Measurements from ENCODE around the gene NKIRAS2. TPM values are rescaled to one million over a fixed set of nuclear protein-coding genes. Genes with fewer than 3 reads are reported as not detected.

NKIRAS2 gene
- total RNA-seq, 6 experiments from 2014 or later: 37.1 to 43.9 (median 40.3) TPM

- H3K4me1 Mint-ChIP-seq (ENCODE audit: low read depth): no peaks in the 10 kb centered on the region
- H3K9me3 Mint-ChIP-seq: no peaks in the 10 kb centered on the region
- no peaks in the 10 kb centered on the region for H3K36me3 Mint-ChIP-seq (ENCODE audit: low read depth)
- peaks cover 37% of the 10 kb centered on the region for H3K27me3 Mint-ChIP-seq (ENCODE audit: insufficient read depth)
- H3K4me3 Mint-ChIP-seq: no peak overlapping the region
- no peak for DNase-seq
- no peak overlapping the region for H3K27ac Mint-ChIP-seq
- TF ChIP-seq CTCF (IDR thresholded peaks at IDR 0.05): no peak
Observed at GRCh38 chr17:42065201-42065600, 45.3 kb downstream of the NKIRAS2 start.

- peaks cover 39% of the 10 kb centered on the region for H3K27me3 Mint-ChIP-seq (ENCODE audit: insufficient read depth)
- DNase-seq: peak; percentile 30
Observed at GRCh38 chr17:42067371-42068091, 47.6 kb downstream of the NKIRAS2 start.

DNA sequence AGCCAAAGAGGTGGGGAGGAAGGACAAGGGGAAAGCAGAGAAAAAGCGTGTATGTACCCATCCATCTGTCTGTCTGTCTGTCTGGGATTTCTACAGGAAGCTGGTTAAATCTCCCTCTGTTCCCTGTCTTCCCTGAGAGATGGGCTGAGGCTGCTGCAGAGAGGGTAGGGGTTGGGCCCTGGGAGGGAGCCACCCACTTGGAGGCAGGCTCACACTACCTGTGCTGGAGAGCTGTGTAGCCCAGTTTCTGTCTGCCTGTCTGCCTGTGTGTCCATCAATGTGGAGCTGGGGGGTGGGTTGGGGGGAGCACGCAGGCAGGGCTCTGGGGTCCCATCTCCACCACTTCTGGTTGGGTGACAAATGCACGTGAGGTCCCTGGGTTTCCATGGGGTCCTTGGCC lies 49.1 kb downstream of the NKIRAS2 start:
- TF ChIP-seq CTCF (IDR thresholded peaks at IDR 0.05): no peak
- Mint-ChIP-seq H3K27me3 (ENCODE audit: insufficient read depth) (peaks cover 45% of the 10 kb centered on the region), H3K4me3 (no peak overlapping the region)

More at GRCh38 chr17:42067371-42068091, 47.6 kb downstream of the NKIRAS2 start:
- H3K36me3 Mint-ChIP-seq (ENCODE audit: low read depth): no peaks in the 10 kb centered on the region
- TF ChIP-seq CTCF (IDR thresholded peaks at IDR 0.05): peak; percentile 92
- H3K4me3 Mint-ChIP-seq: no peak overlapping the region
- no peaks in the 10 kb centered on the region for H3K9me3 Mint-ChIP-seq
- no peak overlapping the region for H3K27ac Mint-ChIP-seq
- no peaks in the 10 kb centered on the region for H3K4me1 Mint-ChIP-seq (ENCODE audit: low read depth)

GRCh38 chr17:42071810-42072209 lies 51.9 kb downstream of the NKIRAS2 start:
- no peak for TF ChIP-seq CTCF (IDR thresholded peaks at IDR 0.05)
- H3K27ac Mint-ChIP-seq: no peak overlapping the region
- peaks cover 43% of the 10 kb centered on the region for H3K27me3 Mint-ChIP-seq (ENCODE audit: insufficient read depth)
- no peaks in the 10 kb centered on the region for H3K9me3 Mint-ChIP-seq
- no peak overlapping the region for H3K4me3 Mint-ChIP-seq
- H3K4me1 Mint-ChIP-seq (ENCODE audit: low read depth): peaks cover 9% of the 10 kb centered on the region; the same call in 1 of the 2 replicates
- no peak for DNase-seq
- no peaks in the 10 kb centered on the region for H3K36me3 Mint-ChIP-seq (ENCODE audit: low read depth)

More for the DNA sequence above, 49.1 kb downstream of the NKIRAS2 start:
- Mint-ChIP-seq H3K4me1 (ENCODE audit: low read depth) (peaks cover 8% of the 10 kb centered on the region; the same call in 1 of the 2 replicates), H3K36me3 (ENCODE audit: low read depth) (no peaks in the 10 kb centered on the region), H3K9me3 (no peaks in the 10 kb centered on the region), H3K27ac (no peak overlapping the region)
- no peak for DNase-seq

- no peaks in the 10 kb centered on the region for H3K36me3 Mint-ChIP-seq (ENCODE audit: low read depth)
- no peak overlapping the region for H3K4me3 Mint-ChIP-seq
Observed at GRCh38 chr17:42072323-42073187, 52.7 kb downstream of the NKIRAS2 start.

More at GRCh38 chr17:42072323-42073187, 52.7 kb downstream of the NKIRAS2 start:
- Mint-ChIP-seq H3K27ac (no peak overlapping the region), H3K4me1 (ENCODE audit: low read depth) (peaks cover 9% of the 10 kb centered on the region; the same call in 1 of the 2 replicates), H3K9me3 (no peaks in the 10 kb centered on the region), H3K27me3 (ENCODE audit: insufficient read depth) (peaks cover 43% of the 10 kb centered on the region)
- no peak for DNase-seq
- TF ChIP-seq CTCF (IDR thresholded peaks at IDR 0.05): peak; percentile 22; the same call in 1 of the 2 replicates

Other genes starting within 250 kb of the NKIRAS2 start
- 1 to 10 TPM; 1.5 to 9.1 (median 1.9) TPM for gene JUP, start 233.4 kb upstream of the NKIRAS2 start, total RNA-seq (2021; fragmentation: NEBNext Ultra II Directional; extraction: Animal tissue kit (Norgen Biotek cat#: 25700))
- 10 to 100 TPM; 48.8 to 75.5 (median 50.3) TPM for gene P3H4, start 208.1 kb upstream of the NKIRAS2 start, total RNA-seq (2021; fragmentation: NEBNext Ultra II Directional; extraction: Animal tissue kit (Norgen Biotek cat#: 25700))
- gene FKBP10, start 207.1 kb upstream of the NKIRAS2 start, total RNA-seq (2021; fragmentation: NEBNext Ultra II Directional; extraction: Animal tissue kit (Norgen Biotek cat#: 25700)): 100 to 1,000 TPM; 417 to 500 (median 442) TPM
- 10 to 100 TPM; 33.9 to 55.2 (median 37.3) TPM for gene NT5C3B, start 183.9 kb upstream of the NKIRAS2 start, total RNA-seq (2021; fragmentation: NEBNext Ultra II Directional; extraction: Animal tissue kit (Norgen Biotek cat#: 25700))
- not detected for gene KLHL10, start 182.3 kb upstream of the NKIRAS2 start, total RNA-seq (2021; fragmentation: NEBNext Ultra II Directional; extraction: Animal tissue kit (Norgen Biotek cat#: 25700))
- gene KLHL11, start 154.7 kb upstream of the NKIRAS2 start, total RNA-seq (2021; fragmentation: NEBNext Ultra II Directional; extraction: Animal tissue kit (Norgen Biotek cat#: 25700)): 10 to 100 TPM; 13.4 to 16.2 (median 15.7) TPM
- gene ACLY, start 101.1 kb upstream of the NKIRAS2 start, total RNA-seq (2021; fragmentation: NEBNext Ultra II Directional; extraction: Animal tissue kit (Norgen Biotek cat#: 25700)): 100 to 1,000 TPM; 254 to 315 (median 279) TPM
- gene ODAD4, start 89.5 kb upstream of the NKIRAS2 start, total RNA-seq (2021; fragmentation: NEBNext Ultra II Directional; extraction: Animal tissue kit (Norgen Biotek cat#: 25700)): 1 to 10 TPM in 3 of 6 experiments, under 1 TPM in 3; 0.74 to 1.8 (median 0.97) TPM
- 100 to 1,000 TPM; 105 to 118 (median 111) TPM for gene CNP, start 53.3 kb upstream of the NKIRAS2 start, total RNA-seq (2021; fragmentation: NEBNext Ultra II Directional; extraction: Animal tissue kit (Norgen Biotek cat#: 25700))
- gene DNAJC7, start 2.7 kb upstream of the NKIRAS2 start, total RNA-seq (2021; fragmentation: NEBNext Ultra II Directional; extraction: Animal tissue kit (Norgen Biotek cat#: 25700)): 100 to 1,000 TPM in 3 of 6 experiments, 10 to 100 TPM in 3; 85.0 to 115 (median 100) TPM
- gene C17orf113, start 30.5 kb downstream of the NKIRAS2 start, total RNA-seq (2021; fragmentation: NEBNext Ultra II Directional; extraction: Animal tissue kit (Norgen Biotek cat#: 25700)): under 1 TPM in 4 of 6 experiments, not detected in 2; 0.07 to 0.10 (median 0.08) TPM
- gene ZNF385C, start 78.4 kb downstream of the NKIRAS2 start, total RNA-seq (2021; fragmentation: NEBNext Ultra II Directional; extraction: Animal tissue kit (Norgen Biotek cat#: 25700)): not detected
- 1 to 10 TPM; 4.0 to 5.3 (median 4.2) TPM for gene DHX58, start 92.6 kb downstream of the NKIRAS2 start, total RNA-seq (2021; fragmentation: NEBNext Ultra II Directional; extraction: Animal tissue kit (Norgen Biotek cat#: 25700))
- gene KAT2A, start 101.3 kb downstream of the NKIRAS2 start, total RNA-seq (2021; fragmentation: NEBNext Ultra II Directional; extraction: Animal tissue kit (Norgen Biotek cat#: 25700)): 10 to 100 TPM; 21.5 to 36.2 (median 25.3) TPM
- not detected for gene HSPB9, start 102.7 kb downstream of the NKIRAS2 start, total RNA-seq (2021; fragmentation: NEBNext Ultra II Directional; extraction: Animal tissue kit (Norgen Biotek cat#: 25700))
- gene RAB5C, start 134.9 kb downstream of the NKIRAS2 start, total RNA-seq (2021; fragmentation: NEBNext Ultra II Directional; extraction: Animal tissue kit (Norgen Biotek cat#: 25700)): 100 to 1,000 TPM; 184 to 204 (median 193) TPM
- gene KCNH4, start 161.1 kb downstream of the NKIRAS2 start, total RNA-seq (2021; fragmentation: NEBNext Ultra II Directional; extraction: Animal tissue kit (Norgen Biotek cat#: 25700)): not detected
- gene HCRT, start 165.4 kb downstream of the NKIRAS2 start, total RNA-seq (2021; fragmentation: NEBNext Ultra II Directional; extraction: Animal tissue kit (Norgen Biotek cat#: 25700)): not detected
- gene GHDC, start 174.4 kb downstream of the NKIRAS2 start, total RNA-seq (2021; fragmentation: NEBNext Ultra II Directional; extraction: Animal tissue kit (Norgen Biotek cat#: 25700)): 1 to 10 TPM; 1.5 to 7.5 (median 6.4) TPM

Data from HFFc6 (cell line).